ENCODE measurements around the gene TMEM250. TPM values are rescaled to one million over a fixed set of nuclear protein-coding genes. Genes with fewer than 3 reads are reported as not detected.

The TMEM250 gene
- polyA plus RNA-seq, 1 of the 3 experiments (the other 2 are of a cell fraction) = 25.9 TPM

DNA sequence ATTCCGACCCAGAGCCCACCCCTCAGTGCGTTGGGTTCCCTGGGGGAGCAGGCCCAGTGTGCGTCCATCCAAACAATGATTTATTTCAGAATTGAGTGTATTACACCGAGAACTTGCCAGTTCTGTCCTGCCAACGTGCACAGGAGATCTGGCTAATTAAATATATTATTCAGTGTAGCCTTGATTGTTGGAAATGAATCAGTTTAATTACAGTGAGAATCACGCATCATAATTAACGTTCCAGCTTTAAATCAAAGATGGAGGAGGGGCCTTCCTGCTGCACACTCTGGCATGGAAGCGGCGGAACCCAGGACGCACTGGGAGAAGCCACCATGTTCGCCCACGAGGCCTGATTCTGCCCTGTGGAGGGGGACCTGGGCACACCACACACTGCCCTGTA lies 30.7 kb upstream of the TMEM250 start (continued):
- no peak for TF ChIP-seq MEF2A (IDR thresholded peaks at IDR 0.05; ENCODE audit: borderline replicate concordance, low read depth)
- TF ChIP-seq CTCF (IDR thresholded peaks at IDR 0.05) = no peak

GRCh38 chr9:136148766-136149165 lies 30.1 kb upstream of the TMEM250 start:
- CTCF ChIA-PET = interaction anchor here (1.0 to 1.6 kb wide), 3 partner anchors 10 to 135 kb away, joined by 4 to 6 read pairs (median 5); no protein-coding TSS in a partner anchor
- TF ChIP-seq POLR2AphosphoS5 (IDR thresholded peaks at IDR 0.05; ENCODE audit: low read depth, low read length) = no peak
- TF ChIP-seq CHD2 (IDR thresholded peaks at IDR 0.05; ENCODE audit: low read length, partially characterized antibody) = no peak
- TF ChIP-seq RXRA (IDR thresholded peaks at IDR 0.05; ENCODE audit: borderline replicate concordance, low read depth) = no peak
- no peak for TF ChIP-seq REST (IDR thresholded peaks at IDR 0.05; ENCODE audit: low read depth, low read length)
- TF ChIP-seq TAF1 (IDR thresholded peaks at IDR 0.05; ENCODE audit: borderline replicate concordance, low read depth, low read length) = no peak
- TF ChIP-seq NFIC (IDR thresholded peaks at IDR 0.05; ENCODE audit: borderline replicate concordance) = no peak
- TF ChIP-seq YY1 (IDR thresholded peaks at IDR 0.05; ENCODE audit: low read depth) = no peak
- no peak for TF ChIP-seq RFX5 (IDR thresholded peaks at IDR 0.05; ENCODE audit: low read length)
- TF ChIP-seq MEF2A (IDR thresholded peaks at IDR 0.05; ENCODE audit: borderline replicate concordance, low read depth) = no peak
- no peak for TF ChIP-seq USF1 (IDR thresholded peaks at IDR 0.05; ENCODE audit: borderline replicate concordance, low read depth)
- TF ChIP-seq FOXJ3 (CRISPR knock-in tag; IDR thresholded peaks at IDR 0.05) = no peak
- TF ChIP-seq, protein P1, sequence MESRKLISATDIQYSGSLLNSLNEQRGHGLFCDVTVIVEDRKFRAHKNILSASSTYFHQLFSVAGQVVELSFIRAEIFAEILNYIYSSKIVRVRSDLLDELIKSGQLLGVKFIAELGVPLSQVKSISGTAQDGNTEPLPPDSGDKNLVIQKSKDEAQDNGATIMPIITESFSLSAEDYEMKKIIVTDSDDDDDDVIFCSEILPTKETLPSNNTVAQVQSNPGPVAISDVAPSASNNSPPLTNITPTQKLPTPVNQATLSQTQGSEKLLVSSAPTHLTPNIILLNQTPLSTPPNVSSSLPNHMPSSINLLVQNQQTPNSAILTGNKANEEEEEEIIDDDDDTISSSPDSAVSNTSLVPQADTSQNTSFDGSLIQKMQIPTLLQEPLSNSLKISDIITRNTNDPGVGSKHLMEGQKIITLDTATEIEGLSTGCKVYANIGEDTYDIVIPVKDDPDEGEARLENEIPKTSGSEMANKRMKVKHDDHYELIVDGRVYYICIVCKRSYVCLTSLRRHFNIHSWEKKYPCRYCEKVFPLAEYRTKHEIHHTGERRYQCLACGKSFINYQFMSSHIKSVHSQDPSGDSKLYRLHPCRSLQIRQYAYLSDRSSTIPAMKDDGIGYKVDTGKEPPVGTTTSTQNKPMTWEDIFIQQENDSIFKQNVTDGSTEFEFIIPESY (IDR thresholded peaks at IDR 0.05; ENCODE audit: borderline replicate concordance, low read depth) = no peak
- no peaks in the 10 kb centered on the region for H3K9me2 ChIP-seq
- no peaks in the 10 kb centered on the region for H3K9me3 ChIP-seq
- no peak overlapping the region for H2AFZ ChIP-seq (ENCODE audit: low read depth)
- H3K4me2 ChIP-seq = no peak overlapping the region
- no peaks in the 10 kb centered on the region for H3K79me2 ChIP-seq (ENCODE audit: insufficient read depth)
- no peak for DNase-seq
- no peak overlapping the region for H3K27ac ChIP-seq (ENCODE audit: low read depth in 2 of 2, low read length in 1 of 2)
- H3K9ac ChIP-seq = no peak overlapping the region
- H3K4me1 ChIP-seq (ENCODE audit: control insufficient read depth in 1 of 2, insufficient read depth in 2 of 2, low read depth in 1 of 2, low read length in 1 of 2) = no peaks in the 10 kb centered on the region
- H4K20me1 ChIP-seq (ENCODE audit: insufficient read depth) = no peaks in the 10 kb centered on the region
- H3K36me3 ChIP-seq (replicated peaks in 1 of 2; ENCODE audit: control insufficient read depth in 1 of 2, insufficient read depth in 2 of 2, low read length in 1 of 2) = no peaks in the 10 kb centered on the region
- H3K27me3 ChIP-seq (ENCODE audit: insufficient read depth) = peaks cover 27% of the 10 kb centered on the region; the same call in 1 of the 2 replicates
- H3F3A ChIP-seq (replicated peaks; ENCODE audit: insufficient read depth) = no peaks in the 10 kb centered on the region
- no peak overlapping the region for H3K4me3 ChIP-seq (ENCODE audit: low read depth in 2 of 2, low read length in 1 of 2)
- 82% methylated on average over 2 of the region's 14 CpGs for WGBS (ENCODE audit: low lambda C conversion rate)
- POLR2A ChIA-PET = no interaction called here

Measured in SK-N-SH (cell line).